H1 (cell line): Measurements from ENCODE around the gene FAM83F. TPM values are rescaled to one million over a fixed set of nuclear protein-coding genes. Genes with fewer than 3 reads are reported as not detected.

Experiments used
- BCL11A ChIP-seq, 2 experiments: IDR thresholded peaks; one replicate each; pipeline ENCODE4 v1.6.1; 2011; ENCODE audit warnings: low read depth in 2 of 2, low read length in 2 of 2, mild to moderate bottlenecking in 2 of 2
- CEBPB ChIP-seq: IDR thresholded peaks from 2 replicates; pipeline ENCODE4 v1.6.1; 2012; ENCODE audit warnings: low read depth, low read length
- SIN3A ChIP-seq, 2 experiments: IDR thresholded peaks in 1 of 2; conservative IDR thresholded peaks in 1 of 2; 2 replicates each; pipeline ENCODE4 v1.6.1; 2011 to 2012; ENCODE audit warnings: low read length in 2 of 2, improper control_type of control experiment in 1 of 2, low read depth in 1 of 2, mild to moderate bottlenecking in 1 of 2
- USF2 ChIP-seq: IDR thresholded peaks from 2 replicates; pipeline ENCODE4 v1.6.1; 2011; ENCODE audit warnings: low read length, improper control_type of control experiment
- polyA plus RNA-seq, 7 experiments: library from polyadenylated mRNA; depleted of rRNA in 3 of 7; stranded (reverse) in 5 of 7; unstranded in 2 of 7; fragments of >200 nt in 5 of 7; fragments of 200-250 nt in 2 of 7; gene quantifications; 1 replicate in 5 of 7; 2 replicates in 1 of 7; 4 replicates in 1 of 7; pipeline versions ENCODE4 v1.2.1 to v1.2.3, GENCODE V29; 2011 to 2013; ENCODE audit warnings: missing spikeins in 2 of 7, mixed read lengths in 2 of 7
- total RNA-seq: library from RNA; stranded (reverse); fragmentation: NEBNext Ultra II Directional; extraction: Animal tissue kit (Norgen Biotek cat#: 25700); gene quantifications from 2 replicates; pipeline ENCODE4 v1.2.1, GENCODE V29; 2021
- TF ChIP-seq, protein P1 (sequence below): fragments of 300-600 bp; sonication (generic); IDR thresholded peaks from 2 replicates; pipeline ENCODE4 v1.7.1; 2012; ENCODE audit warnings: low read length, moderate library complexity, mild to moderate bottlenecking, inconsistent platforms; ENCODE audit not compliant: insufficient replicate concordance

The FAM83F gene
- total and polyA plus RNA-seq, 2 of the 8 experiments (the other 6 are each of a cell fraction or from before 2014, with no cell fraction given) = 8.6 to 18.9 TPM

DNA sequence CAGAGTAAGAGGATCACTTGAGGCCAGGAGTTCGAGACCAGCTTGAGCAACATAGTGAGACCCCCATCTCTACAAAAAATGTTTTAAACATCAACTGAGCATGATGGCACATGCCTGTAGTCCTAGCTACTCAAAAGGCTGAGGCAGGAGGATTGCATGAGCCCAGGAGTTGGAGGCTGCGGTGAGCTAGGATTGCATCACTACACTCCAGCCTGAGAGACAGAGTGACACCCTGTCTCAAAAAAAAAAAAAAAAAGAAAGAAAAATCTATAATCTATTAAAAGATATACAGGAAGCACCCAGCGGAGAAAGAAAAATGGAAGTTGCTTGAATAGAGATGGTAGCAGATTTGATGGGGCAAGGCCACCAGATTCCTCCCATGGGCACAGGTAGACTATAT, 61.8 kb downstream of the FAM83F start (continued):
- TF ChIP-seq, protein P1, sequence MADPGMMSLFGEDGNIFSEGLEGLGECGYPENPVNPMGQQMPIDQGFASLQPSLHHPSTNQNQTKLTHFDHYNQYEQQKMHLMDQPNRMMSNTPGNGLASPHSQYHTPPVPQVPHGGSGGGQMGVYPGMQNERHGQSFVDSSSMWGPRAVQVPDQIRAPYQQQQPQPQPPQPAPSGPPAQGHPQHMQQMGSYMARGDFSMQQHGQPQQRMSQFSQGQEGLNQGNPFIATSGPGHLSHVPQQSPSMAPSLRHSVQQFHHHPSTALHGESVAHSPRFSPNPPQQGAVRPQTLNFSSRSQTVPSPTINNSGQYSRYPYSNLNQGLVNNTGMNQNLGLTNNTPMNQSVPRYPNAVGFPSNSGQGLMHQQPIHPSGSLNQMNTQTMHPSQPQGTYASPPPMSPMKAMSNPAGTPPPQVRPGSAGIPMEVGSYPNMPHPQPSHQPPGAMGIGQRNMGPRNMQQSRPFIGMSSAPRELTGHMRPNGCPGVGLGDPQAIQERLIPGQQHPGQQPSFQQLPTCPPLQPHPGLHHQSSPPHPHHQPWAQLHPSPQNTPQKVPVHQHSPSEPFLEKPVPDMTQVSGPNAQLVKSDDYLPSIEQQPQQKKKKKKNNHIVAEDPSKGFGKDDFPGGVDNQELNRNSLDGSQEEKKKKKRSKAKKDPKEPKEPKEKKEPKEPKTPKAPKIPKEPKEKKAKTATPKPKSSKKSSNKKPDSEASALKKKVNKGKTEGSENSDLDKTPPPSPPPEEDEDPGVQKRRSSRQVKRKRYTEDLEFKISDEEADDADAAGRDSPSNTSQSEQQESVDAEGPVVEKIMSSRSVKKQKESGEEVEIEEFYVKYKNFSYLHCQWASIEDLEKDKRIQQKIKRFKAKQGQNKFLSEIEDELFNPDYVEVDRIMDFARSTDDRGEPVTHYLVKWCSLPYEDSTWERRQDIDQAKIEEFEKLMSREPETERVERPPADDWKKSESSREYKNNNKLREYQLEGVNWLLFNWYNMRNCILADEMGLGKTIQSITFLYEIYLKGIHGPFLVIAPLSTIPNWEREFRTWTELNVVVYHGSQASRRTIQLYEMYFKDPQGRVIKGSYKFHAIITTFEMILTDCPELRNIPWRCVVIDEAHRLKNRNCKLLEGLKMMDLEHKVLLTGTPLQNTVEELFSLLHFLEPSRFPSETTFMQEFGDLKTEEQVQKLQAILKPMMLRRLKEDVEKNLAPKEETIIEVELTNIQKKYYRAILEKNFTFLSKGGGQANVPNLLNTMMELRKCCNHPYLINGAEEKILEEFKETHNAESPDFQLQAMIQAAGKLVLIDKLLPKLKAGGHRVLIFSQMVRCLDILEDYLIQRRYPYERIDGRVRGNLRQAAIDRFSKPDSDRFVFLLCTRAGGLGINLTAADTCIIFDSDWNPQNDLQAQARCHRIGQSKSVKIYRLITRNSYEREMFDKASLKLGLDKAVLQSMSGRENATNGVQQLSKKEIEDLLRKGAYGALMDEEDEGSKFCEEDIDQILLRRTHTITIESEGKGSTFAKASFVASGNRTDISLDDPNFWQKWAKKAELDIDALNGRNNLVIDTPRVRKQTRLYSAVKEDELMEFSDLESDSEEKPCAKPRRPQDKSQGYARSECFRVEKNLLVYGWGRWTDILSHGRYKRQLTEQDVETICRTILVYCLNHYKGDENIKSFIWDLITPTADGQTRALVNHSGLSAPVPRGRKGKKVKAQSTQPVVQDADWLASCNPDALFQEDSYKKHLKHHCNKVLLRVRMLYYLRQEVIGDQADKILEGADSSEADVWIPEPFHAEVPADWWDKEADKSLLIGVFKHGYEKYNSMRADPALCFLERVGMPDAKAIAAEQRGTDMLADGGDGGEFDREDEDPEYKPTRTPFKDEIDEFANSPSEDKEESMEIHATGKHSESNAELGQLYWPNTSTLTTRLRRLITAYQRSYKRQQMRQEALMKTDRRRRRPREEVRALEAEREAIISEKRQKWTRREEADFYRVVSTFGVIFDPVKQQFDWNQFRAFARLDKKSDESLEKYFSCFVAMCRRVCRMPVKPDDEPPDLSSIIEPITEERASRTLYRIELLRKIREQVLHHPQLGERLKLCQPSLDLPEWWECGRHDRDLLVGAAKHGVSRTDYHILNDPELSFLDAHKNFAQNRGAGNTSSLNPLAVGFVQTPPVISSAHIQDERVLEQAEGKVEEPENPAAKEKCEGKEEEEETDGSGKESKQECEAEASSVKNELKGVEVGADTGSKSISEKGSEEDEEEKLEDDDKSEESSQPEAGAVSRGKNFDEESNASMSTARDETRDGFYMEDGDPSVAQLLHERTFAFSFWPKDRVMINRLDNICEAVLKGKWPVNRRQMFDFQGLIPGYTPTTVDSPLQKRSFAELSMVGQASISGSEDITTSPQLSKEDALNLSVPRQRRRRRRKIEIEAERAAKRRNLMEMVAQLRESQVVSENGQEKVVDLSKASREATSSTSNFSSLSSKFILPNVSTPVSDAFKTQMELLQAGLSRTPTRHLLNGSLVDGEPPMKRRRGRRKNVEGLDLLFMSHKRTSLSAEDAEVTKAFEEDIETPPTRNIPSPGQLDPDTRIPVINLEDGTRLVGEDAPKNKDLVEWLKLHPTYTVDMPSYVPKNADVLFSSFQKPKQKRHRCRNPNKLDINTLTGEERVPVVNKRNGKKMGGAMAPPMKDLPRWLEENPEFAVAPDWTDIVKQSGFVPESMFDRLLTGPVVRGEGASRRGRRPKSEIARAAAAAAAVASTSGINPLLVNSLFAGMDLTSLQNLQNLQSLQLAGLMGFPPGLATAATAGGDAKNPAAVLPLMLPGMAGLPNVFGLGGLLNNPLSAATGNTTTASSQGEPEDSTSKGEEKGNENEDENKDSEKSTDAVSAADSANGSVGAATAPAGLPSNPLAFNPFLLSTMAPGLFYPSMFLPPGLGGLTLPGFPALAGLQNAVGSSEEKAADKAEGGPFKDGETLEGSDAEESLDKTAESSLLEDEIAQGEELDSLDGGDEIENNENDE = no peak
- TF ChIP-seq BCL11A (IDR thresholded peaks at IDR 0.05; ENCODE audit: low read depth in 2 of 2, low read length in 2 of 2) (no peak), SIN3A (conservative IDR thresholded peaks at IDR 0.05 in 1 of 2, IDR thresholded peaks at IDR 0.05 in 1 of 2; ENCODE audit: low read depth in 1 of 2, low read length in 2 of 2) (no peak), USF2 (no peak), CEBPB (0 out of 2 replicates have a peak, but pooled peaks have one; percentile 43)
